ENCODE results near the gene C1orf35. TPM values are rescaled to one million over a fixed set of nuclear protein-coding genes. Genes with fewer than 3 reads are reported as not detected.

C1orf35 gene
- total RNA-seq: 10 to 100 TPM in 3 of 4 donors, not detected in 1; 10.6 to 18.6 (median 12.6) TPM

DNA sequence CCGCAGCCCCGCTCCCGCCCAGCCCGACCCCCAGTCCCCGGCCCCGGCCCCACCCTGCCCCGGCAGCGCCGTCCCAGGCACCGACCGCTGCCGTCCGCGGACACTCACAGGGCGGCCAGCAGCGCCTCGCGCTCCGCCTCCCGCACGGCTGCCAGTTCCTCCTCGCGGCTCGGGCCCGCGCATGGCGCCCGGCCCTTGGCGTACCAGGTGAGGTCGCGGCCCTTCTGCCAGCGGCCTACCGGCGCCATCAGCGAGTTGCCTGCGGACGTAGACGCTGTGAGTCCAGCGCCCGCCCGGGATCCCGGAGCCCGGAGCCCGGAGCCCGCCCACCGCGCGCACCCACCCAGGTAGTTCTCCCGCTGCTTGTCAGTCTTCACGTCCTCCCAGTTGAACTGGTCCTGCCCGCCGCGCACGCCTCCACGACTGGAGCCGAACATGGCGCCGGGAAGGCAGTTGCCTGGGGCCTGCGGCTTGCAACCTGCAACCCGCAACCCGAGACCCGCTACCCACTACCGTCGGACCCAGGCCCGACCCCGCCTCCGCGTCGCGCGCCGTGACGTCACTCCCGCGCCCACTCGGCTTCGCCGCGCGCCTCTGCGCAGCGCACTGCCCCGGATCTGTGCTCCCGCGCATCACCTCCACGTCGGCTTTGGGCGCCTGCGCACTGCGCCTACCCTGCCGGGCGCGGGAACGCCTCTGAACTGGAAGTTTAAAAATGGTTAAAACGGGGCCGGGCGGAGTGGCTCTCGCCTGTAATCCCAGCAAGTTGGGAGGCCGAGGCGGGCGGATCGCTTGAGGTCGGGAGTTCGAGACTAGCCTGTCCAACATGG is at the start of gene C1orf35:
Gene C1orf35 (minus strand): TSS at position 535 of the 830 bp plus-strand sequence. CDS start 98 bp downstream, at position 437.
- TF ChIP-seq, protein P1, sequence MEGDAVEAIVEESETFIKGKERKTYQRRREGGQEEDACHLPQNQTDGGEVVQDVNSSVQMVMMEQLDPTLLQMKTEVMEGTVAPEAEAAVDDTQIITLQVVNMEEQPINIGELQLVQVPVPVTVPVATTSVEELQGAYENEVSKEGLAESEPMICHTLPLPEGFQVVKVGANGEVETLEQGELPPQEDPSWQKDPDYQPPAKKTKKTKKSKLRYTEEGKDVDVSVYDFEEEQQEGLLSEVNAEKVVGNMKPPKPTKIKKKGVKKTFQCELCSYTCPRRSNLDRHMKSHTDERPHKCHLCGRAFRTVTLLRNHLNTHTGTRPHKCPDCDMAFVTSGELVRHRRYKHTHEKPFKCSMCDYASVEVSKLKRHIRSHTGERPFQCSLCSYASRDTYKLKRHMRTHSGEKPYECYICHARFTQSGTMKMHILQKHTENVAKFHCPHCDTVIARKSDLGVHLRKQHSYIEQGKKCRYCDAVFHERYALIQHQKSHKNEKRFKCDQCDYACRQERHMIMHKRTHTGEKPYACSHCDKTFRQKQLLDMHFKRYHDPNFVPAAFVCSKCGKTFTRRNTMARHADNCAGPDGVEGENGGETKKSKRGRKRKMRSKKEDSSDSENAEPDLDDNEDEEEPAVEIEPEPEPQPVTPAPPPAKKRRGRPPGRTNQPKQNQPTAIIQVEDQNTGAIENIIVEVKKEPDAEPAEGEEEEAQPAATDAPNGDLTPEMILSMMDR (IDR thresholded peaks at IDR 0.05): peak in 1 of 4 experiments; percentile 39
- peak; percentile 53 to 77 for TF ChIP-seq POLR2A (IDR thresholded peaks at IDR 0.05)
- Histone ChIP-seq H3K27me3 (no peaks in the 10 kb centered on the region), H3K36me3 (no peaks in the 10 kb centered on the region), H3K4me1 (peaks cover 0 to 18% of the 10 kb centered on the region in 2 donors), H3K27ac (peak within 1 kb of the TSS; percentile 72 to 92), H3K4me3 (peak within 1 kb of the TSS; percentile 70 to 71), H3K9me3 (no peaks in the 10 kb centered on the region)
- intact Hi-C loops (cut with DNase I; ENCODE audit: low total_unique reads): no loop called here
- DNase-seq: peak; percentile 92 to 94

DNA sequence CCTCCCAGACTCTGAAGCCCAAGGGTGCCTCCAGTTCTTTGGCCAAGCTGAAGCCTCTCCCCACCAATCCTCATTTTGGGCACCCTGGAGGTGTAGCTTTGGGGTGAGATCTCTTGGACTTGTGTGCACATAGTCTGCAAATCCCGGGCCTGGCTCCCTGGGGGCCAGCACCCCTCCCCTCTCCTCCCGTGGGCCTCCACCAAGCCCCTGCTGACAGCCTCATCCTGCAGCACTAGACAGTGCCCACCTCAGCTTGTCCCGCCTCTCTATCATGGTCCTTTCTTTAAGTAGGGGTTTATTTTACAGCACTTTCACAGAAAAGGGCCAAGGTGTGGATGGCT is 49.8 kb upstream of the C1orf35 start:
- TF ChIP-seq, protein P1 (IDR thresholded peaks at IDR 0.05): no peak
- TF ChIP-seq POLR2A (IDR thresholded peaks at IDR 0.05): no peak
- Histone ChIP-seq H3K4me3 (no peak overlapping the region), H3K4me1 (peaks cover 16 to 36% of the 10 kb centered on the region in 2 donors), H3K27me3 (no peaks in the 10 kb centered on the region), H3K36me3 (no peaks in the 10 kb centered on the region), H3K27ac (peak overlapping the region in 1 of 2 donors; percentile 91), H3K9me3 (no peaks in the 10 kb centered on the region)
- intact Hi-C loops (cut with DNase I; ENCODE audit: low total_unique reads): no loop called here
- peak; percentile 12 to 14 for DNase-seq

DNA sequence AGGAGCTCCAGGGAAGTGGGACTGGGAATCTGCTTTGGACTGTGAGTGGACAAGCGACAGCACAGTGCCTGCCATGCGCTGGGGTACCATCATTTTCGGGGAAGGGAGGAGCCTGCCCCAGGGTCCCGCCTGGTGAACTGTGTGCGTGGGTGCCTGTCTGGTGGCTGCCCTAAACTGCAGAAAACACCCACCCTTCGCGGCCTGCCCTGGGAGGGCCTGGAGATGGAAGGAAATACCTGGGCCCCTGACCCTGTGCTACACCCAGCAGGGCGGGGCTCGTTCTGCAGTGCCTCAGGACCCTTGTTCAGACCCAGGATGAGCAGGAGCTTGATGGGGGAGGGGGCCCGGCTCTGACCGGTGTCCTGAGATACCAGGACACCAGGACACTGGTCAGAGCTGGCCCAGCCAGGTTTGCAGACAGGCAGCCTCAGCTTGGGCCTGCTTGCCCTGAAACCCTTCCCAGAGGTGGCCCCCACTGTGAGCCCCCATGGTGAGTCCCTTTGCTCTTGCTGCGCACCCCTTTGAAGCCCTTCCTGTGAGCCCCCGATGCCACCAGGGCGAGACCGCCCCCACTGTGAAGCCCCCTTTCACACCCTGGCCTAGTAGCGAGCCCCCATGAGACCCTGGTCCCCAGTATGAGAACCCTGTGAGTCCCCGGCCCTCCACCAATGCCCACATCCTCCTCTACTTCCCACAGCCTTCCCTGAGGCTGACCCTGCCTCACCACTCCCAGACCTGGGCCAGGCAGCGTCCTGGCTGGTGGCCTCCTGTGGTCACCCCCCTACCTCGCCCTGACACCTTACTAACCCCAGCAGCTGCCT is 49.2 kb upstream of the C1orf35 start:
- no peak for TF ChIP-seq POLR2A (IDR thresholded peaks at IDR 0.05)
- TF ChIP-seq, protein P1 (IDR thresholded peaks at IDR 0.05): no peak
- DNase-seq: peak; percentile 16 to 18

DNA sequence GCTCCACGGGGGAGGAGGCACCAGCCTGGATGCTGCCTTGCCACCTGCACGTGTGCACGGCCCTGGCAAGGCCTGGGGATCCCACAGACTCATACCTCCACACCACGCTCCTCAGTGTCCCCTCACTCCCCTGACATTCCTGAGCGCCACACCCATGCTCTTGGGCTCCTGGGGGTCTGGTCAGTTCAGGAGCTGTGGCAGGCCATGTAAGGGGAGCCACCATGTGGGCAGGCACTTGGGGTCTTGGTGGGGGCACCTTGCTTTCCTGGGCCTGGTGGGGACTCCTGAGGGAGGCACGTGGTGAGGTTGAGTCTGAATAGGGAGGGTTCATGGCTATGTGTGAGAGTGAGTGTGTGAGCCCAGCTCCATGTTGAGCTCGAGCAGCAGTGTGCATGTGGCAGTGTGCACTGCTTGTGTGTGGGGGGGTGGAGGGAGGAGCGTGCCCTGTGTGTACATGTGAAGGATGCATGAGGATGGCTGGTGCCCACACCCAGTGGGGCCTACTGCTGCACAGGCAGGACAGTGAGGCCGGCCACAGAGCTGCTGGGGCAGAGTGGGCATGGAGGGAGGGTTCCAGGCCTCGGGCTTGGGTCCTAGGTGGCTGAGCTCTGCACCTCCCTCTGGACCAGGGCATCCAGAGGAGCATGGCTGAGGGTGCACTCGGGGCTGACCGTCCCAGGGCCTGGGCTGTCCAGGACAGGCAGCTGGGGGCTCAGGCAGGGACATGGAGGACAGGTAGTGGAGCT is 48.2 kb upstream of the C1orf35 start:
- peak; percentile 32 to 39 for DNase-seq
- Histone ChIP-seq H3K4me1 (peaks cover 16 to 36% of the 10 kb centered on the region in 2 donors), H3K27ac (peak overlapping the region; percentile 88 to 91), H3K36me3 (no peaks in the 10 kb centered on the region), H3K9me3 (no peaks in the 10 kb centered on the region), H3K27me3 (no peaks in the 10 kb centered on the region), H3K4me3 (peak overlapping the region in 1 of 2 donors; percentile 34)
- intact Hi-C loops (cut with DNase I; ENCODE audit: low total_unique reads): no loop called here
- TF ChIP-seq, protein P1 (IDR thresholded peaks at IDR 0.05): no peak
- no peak for TF ChIP-seq POLR2A (IDR thresholded peaks at IDR 0.05)

More for the DNA sequence above, 49.2 kb upstream of the C1orf35 start:
- Histone ChIP-seq H3K4me1 (peaks cover 16 to 36% of the 10 kb centered on the region in 2 donors), H3K27ac (peak overlapping the region; percentile 88 to 91), H3K36me3 (no peaks in the 10 kb centered on the region), H3K9me3 (no peaks in the 10 kb centered on the region), H3K4me3 (no peak overlapping the region), H3K27me3 (no peaks in the 10 kb centered on the region)
- intact Hi-C loops (cut with DNase I; ENCODE audit: low total_unique reads): no loop called here

All from uterus (tissue), 4 donors.